ENCODE measurements around the gene SRP68.

Gene SRP68

DNA sequence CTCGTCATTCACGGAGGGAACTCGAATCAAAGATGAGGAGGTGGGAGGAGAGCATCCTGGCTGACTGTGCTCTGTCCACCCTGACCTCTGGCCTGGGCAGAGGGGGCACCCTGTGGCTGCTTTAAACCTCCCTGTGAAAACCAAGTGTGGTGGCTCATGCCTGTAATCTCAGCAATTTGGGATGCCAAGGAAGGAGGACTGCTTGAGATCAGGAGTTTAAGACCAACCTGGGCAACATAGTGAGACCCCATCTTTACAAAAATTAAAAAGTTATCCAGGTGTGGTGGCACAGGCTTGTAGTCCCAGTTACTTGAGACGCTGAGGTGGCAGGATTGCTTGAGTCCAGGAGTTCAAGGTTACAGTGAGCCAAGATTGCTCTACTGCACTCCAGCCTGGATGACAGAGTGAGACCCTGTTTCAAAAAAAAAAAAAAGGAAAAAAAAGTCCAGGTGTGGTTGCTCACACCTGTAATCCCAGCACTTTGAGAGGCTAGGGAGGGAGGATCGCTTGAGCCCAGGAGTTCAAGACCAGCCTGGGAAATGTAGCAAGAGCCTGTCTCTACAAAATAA lies 77.4 kb downstream of the SRP68 start:
- DNase-seq, result no peak

DNA sequence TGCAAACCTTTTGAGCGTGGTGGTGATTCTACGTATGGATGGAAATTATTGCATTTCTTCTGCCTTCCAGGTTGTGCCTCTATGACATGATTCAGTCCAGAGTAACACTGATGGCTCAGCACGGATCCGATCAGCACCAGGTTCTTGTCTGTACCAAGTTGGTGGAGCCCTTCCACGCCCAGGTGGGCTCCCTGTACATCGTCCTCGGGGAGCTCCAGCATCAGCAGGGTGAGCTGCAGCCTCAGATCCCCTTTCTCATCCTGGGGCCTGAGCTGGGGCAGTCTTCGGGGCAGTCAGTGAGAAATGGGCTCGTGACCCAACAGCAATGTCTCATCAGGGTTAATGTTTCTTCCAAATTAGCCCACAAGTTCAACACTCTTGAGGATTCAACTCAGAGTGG lies 80.9 kb downstream of the SRP68 start:
- DNase-seq, result no peak
